Ectodermal cell (in vitro differentiated cells): ENCODE measurements around the gene PPARG.
"Not testable (repeated sequence)": the region's sequence is repeated elsewhere in the genome, so short reads cannot be mapped to it uniquely, and the experiment has no call there.

Experiments
- H3K27ac ChIP-seq: 2 replicates; pipeline ENCODE4 v1.7.0; 2013; ENCODE audit warnings: mild to moderate bottlenecking, low read depth, low read length; ENCODE audit not compliant: insufficient read depth, poor library complexity, severe bottlenecking
- H3K27me3 ChIP-seq: 2 replicates; pipeline ENCODE4 v1.7.0; 2013; ENCODE audit warnings: mild to moderate bottlenecking, low read length; ENCODE audit not compliant: insufficient read depth, control insufficient read depth, poor library complexity, severe bottlenecking
- H3K36me3 ChIP-seq: one replicate; pipeline ENCODE4 v1.7.0; 2013; ENCODE audit warnings: low read length; ENCODE audit not compliant: control insufficient read depth, insufficient read depth
- H3K4me1 ChIP-seq: one replicate; pipeline ENCODE4 v1.7.0; 2013; ENCODE audit warnings: low read length; ENCODE audit not compliant: control insufficient read depth, insufficient read depth
- H3K4me3 ChIP-seq: 2 replicates; pipeline ENCODE4 v1.7.0; 2013; ENCODE audit warnings: low read depth, low read length, control low read depth; ENCODE audit not compliant: insufficient read depth
- H3K9me3 ChIP-seq: 2 replicates; pipeline ENCODE4 v1.7.0; 2013; ENCODE audit warnings: mild to moderate bottlenecking, low read length, moderate library complexity; ENCODE audit not compliant: control insufficient read depth
- WGBS, 2 experiments: methylation state at CpG; one replicate each; pipeline ENCODE4 v1.1.7; 2013; ENCODE audit warnings: missing lambda C conversion rate in 2 of 2; 5-methylcytosine and 5-hydroxymethylcytosine counted together

Gene PPARG

DNA sequence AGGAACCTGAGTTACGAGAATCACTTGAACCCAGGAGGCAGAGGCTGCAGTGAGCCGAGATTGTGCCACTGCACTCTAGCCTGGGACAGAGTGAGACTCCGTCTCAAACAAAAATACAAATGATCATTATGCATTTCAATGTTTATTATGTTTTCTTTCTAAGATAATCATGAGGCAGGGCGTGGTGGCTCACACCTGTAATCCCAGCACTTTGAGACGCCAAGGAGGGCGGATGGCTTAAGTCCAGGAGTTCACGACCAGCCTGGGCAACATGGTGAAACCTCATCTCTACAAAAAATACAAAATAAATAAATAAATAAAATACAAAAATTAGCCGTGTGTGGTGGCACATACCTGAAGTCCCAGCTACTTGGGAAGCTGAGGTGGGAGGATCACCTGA lies 26.7 kb upstream of the PPARG start:
- H3K9me3 ChIP-seq, H3K4me1 ChIP-seq, H3K27ac ChIP-seq, H3K27me3 ChIP-seq, H3K4me3 ChIP-seq, H3K36me3 ChIP-seq: not testable (repeated sequence)
- WGBS, 2 experiments = 95 to 97% methylated on average over 8 of the region's 8 CpGs

DNA sequence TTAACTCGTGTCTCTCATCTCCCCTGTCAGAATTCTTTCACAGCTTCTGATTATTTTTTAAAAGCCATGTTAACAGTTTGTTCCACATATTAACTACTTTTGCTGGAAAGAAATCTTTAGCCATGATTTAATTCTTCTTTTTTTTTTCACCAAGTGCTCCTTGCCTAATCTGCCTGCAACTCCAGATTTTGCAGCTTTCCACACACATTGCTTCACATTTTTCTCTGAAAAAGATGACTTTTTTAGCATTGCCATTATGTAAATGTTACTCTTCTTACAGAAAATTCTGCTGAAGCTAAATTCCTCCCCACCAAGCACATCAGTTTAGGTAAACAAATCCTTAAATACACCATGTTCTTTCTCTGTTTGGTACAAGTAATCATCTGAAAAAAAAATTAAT lies 23.4 kb upstream of the PPARG start:
- Histone ChIP-seq H3K4me3 (no peak overlapping the region), H3K4me1 (no peaks in the 10 kb centered on the region), H3K36me3 (no peaks in the 10 kb centered on the region), H3K27ac (no peak overlapping the region), H3K27me3 (no peaks in the 10 kb centered on the region), H3K9me3 (no peaks in the 10 kb centered on the region)
- WGBS, 2 experiments = 79 to 81% methylated on average over 1 of the region's 1 CpG

DNA sequence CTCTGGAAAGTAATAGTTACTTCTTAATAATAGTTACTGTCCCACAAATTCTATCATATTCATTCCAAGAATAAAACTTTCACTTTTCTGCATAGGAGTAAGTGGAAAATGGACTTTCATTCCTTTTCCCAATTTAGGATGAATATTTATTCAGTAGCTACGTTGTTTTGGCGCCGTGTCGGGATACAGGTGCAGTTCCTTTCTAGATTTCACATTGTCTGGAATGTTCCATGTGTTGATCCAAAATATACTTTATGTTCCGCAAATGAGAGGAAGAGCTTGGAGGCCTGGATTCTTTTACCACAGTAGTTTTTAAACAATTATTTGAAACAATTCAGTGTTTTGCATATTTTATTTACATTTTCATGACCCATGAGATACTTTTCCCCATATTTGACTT lies 22.8 kb upstream of the PPARG start:
- H3K27me3 ChIP-seq = no peaks in the 10 kb centered on the region
- no peaks in the 10 kb centered on the region for H3K36me3 ChIP-seq
- H3K9me3 ChIP-seq = no peaks in the 10 kb centered on the region
- no peak overlapping the region for H3K27ac ChIP-seq
- no peaks in the 10 kb centered on the region for H3K4me1 ChIP-seq
- no peak overlapping the region for H3K4me3 ChIP-seq
- WGBS, 2 experiments = 93 to 98% methylated on average over 5 of the region's 5 CpGs

DNA sequence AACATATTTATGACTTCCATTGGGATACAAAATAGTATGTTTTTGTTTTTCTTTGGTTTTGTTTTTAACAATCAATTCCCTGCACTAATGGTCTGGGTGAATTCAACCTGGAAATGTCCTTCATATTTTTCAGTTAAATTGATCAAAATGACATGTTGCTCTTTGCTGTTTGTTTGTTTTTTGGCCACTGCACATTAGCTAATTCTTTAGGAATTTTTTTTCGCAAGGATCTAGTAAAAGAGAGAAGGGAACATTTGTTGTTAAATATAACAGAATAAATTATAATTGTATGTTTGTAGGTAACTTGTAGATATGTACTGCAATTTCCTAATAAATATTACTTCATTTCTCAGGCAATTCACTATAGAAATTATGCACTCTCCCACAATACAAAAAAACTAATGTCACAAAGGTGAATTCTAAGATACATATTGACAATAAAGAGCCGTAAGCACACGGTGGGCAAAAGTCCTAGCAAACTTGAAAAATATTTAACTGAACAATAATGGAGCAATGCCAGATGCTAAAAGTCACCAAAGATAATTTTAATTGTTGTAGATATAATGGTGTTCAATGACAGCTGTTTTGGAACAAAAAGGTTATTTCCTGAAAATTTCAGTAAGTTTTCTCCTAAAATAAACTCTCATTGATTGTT lies 21.4 kb upstream of the PPARG start:
- Histone ChIP-seq H3K4me3 (no peak overlapping the region), H3K27ac (no peak overlapping the region), H3K9me3 (no peaks in the 10 kb centered on the region), H3K4me1 (no peaks in the 10 kb centered on the region), H3K36me3 (no peaks in the 10 kb centered on the region), H3K27me3 (no peaks in the 10 kb centered on the region)
- 90 to 96% methylated on average over 3 of the region's 3 CpGs for WGBS, 2 experiments

DNA sequence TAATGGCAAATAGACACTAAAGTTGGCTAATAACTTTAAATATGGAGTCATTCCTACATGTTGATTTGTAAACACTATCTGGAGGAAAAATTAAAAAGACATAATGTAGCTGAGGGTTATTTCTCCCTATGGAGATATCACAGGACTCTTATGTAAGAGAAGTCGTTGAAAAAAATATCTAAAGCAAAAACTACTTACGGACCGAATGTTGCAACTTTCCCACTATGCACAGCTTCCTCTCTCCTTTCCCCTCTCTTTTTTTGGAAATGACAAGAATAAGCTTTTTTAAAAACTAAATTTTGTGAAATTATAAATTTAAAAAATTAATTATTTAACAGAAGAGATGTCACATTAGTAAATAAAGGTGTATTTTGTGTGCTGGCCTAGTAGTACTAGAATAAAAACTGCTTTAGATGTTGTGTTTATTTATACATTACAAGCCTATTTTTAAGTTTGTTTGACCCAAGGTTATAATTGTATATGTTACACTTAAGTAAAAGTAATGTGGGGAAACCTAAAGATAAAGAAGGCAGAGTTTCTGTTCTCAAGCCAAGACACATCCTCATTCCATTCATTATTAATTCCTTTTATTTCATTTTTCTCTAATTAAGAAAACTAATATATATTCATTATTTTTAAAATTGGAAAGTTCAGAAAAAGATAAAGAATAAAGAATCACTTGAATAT lies 20.7 kb upstream of the PPARG start:
- 91% methylated on average over 3 of the region's 3 CpGs; no CpG with 5 or more reads in 1 of the 2 experiments for WGBS, 2 experiments
- H3K4me1 ChIP-seq = no peaks in the 10 kb centered on the region
- no peak overlapping the region for H3K4me3 ChIP-seq

DNA sequence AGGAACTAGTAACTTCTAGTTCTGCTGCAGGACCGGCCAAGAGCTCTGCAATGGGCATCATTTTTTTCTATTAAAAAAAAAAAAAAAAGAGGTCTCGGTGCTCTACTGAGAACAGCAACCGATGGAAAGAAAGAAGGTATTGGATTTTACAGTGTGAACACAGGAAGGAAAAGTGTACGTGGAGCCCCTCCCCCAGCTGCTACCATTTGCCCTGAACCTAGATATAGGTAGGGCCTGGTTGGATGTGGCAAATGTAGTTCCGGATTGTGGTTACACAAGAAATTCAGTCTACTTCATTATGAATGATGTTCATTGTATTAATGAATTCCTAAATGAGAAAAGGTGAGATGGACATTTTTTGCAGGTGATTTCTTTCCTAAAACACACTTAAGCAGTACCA lies 17.9 kb upstream of the PPARG start:
- Histone ChIP-seq H3K4me1 (no peaks in the 10 kb centered on the region), H3K4me3 (no peak overlapping the region), H3K36me3 (no peaks in the 10 kb centered on the region), H3K27ac (no peak overlapping the region), H3K27me3 (no peaks in the 10 kb centered on the region), H3K9me3 (no peaks in the 10 kb centered on the region)
- 92 to 96% methylated on average over 4 to 5 of the region's 5 CpGs for WGBS, 2 experiments

More for the DNA sequence above, 20.7 kb upstream of the PPARG start:
- Histone ChIP-seq H3K27me3 (no peaks in the 10 kb centered on the region), H3K9me3 (no peaks in the 10 kb centered on the region), H3K36me3 (no peaks in the 10 kb centered on the region), H3K27ac (no peak overlapping the region)

DNA sequence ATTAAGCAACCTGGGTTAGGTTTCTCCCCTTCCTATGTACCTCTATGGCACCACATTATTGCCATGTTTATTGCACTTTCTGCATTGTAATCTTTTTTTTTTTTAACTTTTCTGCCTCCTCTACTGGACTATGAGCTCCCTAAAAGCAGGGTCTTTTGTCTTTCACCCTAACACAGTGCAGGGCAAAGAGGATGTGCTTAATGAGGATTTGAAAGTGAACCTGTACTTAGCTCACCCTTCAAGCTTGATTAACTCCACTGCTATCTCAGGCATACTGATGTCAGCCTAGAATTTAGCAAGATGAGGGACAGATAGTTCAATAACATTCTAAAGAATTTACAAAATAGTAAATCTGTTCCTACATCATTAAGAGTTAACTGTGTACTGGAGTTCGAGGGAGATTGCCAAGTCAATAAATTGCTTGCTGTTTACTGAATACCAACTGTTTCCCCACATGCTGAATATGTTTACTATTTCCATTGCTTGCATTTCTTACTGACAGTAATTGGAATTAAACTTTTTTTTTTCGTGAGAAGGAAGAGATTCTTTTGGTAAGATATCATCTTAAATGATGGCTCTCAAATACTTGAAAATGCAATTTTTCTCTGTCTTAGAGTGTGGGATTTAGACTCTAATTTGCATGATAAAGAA lies 15.7 kb upstream of the PPARG start:
- 88 to 93% methylated on average over 1 to 2 of the region's 2 CpGs for WGBS, 2 experiments

DNA sequence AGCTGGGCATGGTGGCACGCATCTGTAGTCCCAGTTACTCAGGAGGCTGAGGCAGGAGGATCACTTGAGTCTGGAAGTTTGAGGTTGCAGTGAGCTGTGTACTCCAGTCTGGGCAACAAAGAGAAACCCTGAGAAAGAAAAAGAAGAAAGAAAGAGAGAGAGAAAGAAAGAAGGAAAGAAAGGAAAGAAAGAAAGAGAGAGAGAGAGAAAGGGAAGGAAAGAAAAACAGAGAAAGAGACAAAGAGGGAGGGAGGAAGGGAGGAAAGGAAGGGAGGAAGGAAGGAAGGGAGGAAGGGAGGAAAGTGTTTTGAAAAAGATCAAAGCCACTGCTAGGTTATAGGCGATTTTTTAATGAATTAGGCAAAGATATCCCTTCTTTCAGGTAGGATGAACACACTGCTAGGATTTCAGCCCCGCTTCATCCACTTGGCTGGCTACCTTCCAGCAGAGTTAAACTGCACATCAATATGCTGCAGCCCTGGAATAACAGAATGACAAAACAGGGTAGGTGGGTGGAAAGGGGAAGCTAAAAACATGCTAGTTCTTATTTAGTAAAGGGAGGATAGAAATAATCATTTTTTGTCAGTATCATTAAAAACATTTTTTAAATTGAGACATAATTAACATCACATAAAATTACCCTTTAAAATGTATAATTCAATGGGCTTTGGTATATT lies 12.8 kb upstream of the PPARG start:
- Histone ChIP-seq H3K4me1 (no peaks in the 10 kb centered on the region), H3K9me3 (no peaks in the 10 kb centered on the region), H3K27me3 (no peaks in the 10 kb centered on the region), H3K36me3 (no peaks in the 10 kb centered on the region), H3K4me3 (no peak overlapping the region), H3K27ac (no peak overlapping the region)
- WGBS, 2 experiments = 87 to 94% methylated on average over 3 of the region's 3 CpGs

More for the DNA sequence above, 15.7 kb upstream of the PPARG start:
- no peaks in the 10 kb centered on the region for H3K36me3 ChIP-seq
- H3K9me3 ChIP-seq = no peaks in the 10 kb centered on the region
- H3K4me3 ChIP-seq = no peak overlapping the region
- H3K27me3 ChIP-seq = no peaks in the 10 kb centered on the region
- H3K4me1 ChIP-seq = no peaks in the 10 kb centered on the region
- no peak overlapping the region for H3K27ac ChIP-seq

DNA sequence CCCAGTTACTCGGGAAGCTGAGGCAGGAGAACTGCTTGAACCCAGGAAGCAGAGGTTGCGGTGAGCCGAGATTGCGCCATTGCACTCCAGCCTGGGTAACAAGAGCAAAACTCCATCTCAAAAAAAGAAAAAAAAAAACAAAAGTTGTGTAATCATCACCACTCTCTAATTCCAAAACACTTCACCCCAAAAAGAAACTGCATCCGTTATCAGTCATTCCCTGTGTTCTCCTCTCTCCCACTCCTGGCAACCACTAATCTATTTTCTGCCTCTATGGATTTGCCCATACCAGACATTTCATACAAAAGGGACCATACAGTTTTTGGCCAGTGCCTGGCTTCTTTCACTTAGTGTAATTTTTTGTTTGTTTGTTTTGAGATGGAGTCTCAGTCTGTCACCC lies 12.0 kb upstream of the PPARG start:
- H3K27ac ChIP-seq, H3K9me3 ChIP-seq, H3K27me3 ChIP-seq, H3K36me3 ChIP-seq, H3K4me3 ChIP-seq, H3K4me1 ChIP-seq: not testable (repeated sequence)
- WGBS, 2 experiments = 95 to 98% methylated on average over 5 of the region's 5 CpGs

DNA sequence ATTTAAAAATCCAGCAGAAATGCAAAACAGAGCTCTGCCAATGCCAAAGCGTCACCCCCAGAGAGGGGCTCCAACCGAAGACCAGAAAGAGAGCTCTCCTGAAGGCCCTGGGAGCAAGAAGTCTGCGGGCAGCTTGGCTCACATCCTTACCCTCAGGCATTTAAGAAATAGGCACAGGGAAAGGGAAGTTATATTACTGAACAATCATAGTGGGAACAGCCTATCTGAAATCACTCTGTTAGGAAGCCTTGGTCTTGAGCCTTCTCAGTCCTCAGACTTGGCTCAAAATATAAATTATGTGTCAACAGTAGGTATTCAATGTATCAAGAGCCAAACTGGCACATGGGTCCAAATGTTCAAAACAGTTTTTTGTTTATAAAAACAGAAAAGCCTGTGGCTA lies 10.3 kb upstream of the PPARG start:
- WGBS, 2 experiments = 89 to 100% methylated on average over 3 of the region's 3 CpGs
- Histone ChIP-seq H3K36me3 (no peaks in the 10 kb centered on the region), H3K27ac (no peak overlapping the region), H3K27me3 (no peaks in the 10 kb centered on the region), H3K9me3 (no peaks in the 10 kb centered on the region), H3K4me1 (no peaks in the 10 kb centered on the region), H3K4me3 (no peak overlapping the region)
